Neuronal stem cell (in vitro differentiated cells): ENCODE measurements around the gene VOPP1.

Experiments used
- DNase-seq: peaks from one replicate; pipeline ENCODE4 v3.0.0-alpha.2; 2013; ENCODE audit warnings: low spot score
- H2AFZ ChIP-seq: one replicate; pipeline ENCODE4 v1.6.1; 2013; ENCODE audit warnings: mild to moderate bottlenecking, low read length, inconsistent platforms
- H2AK5ac ChIP-seq: 2 replicates; pipeline ENCODE4 v1.6.1; 2013; ENCODE audit warnings: low read depth, mild to moderate bottlenecking, inconsistent platforms, low read length, moderate library complexity, mixed read lengths
- H2BK120ac ChIP-seq: 2 replicates; pipeline ENCODE4 v1.6.1; 2013; ENCODE audit warnings: low read depth, mild to moderate bottlenecking, inconsistent platforms, low read length, moderate library complexity, mixed read lengths
- H2BK12ac ChIP-seq: one replicate; pipeline ENCODE4 v1.6.1; 2013; ENCODE audit warnings: low read length, inconsistent platforms
- H2BK15ac ChIP-seq: 2 replicates; pipeline ENCODE4 v1.6.1; 2013; ENCODE audit warnings: mild to moderate bottlenecking, low read length, inconsistent platforms, mixed read lengths
- H2BK5ac ChIP-seq: one replicate; pipeline ENCODE4 v1.6.1; 2013; ENCODE audit warnings: inconsistent platforms, mild to moderate bottlenecking, low read length, moderate library complexity
- H3K14ac ChIP-seq: one replicate; pipeline ENCODE4 v1.6.1; 2013; ENCODE audit warnings: low read length, inconsistent platforms
- H3K18ac ChIP-seq: 2 replicates; pipeline ENCODE4 v1.6.1; 2013; ENCODE audit warnings: low read length, inconsistent platforms
- H3K23ac ChIP-seq: 2 replicates; pipeline ENCODE4 v1.6.1; 2013; ENCODE audit warnings: low read depth, mild to moderate bottlenecking, mixed read lengths, low read length, inconsistent platforms; ENCODE audit not compliant: poor library complexity
- H3K27ac ChIP-seq: replicated peaks from 3 replicates; pipeline ENCODE4 v1.5.1; 2013; ENCODE audit warnings: low read length, inconsistent platforms
- H3K27me3 ChIP-seq, 3 experiments: 2 replicates each; pipeline ENCODE4 v1.6.1; 2013; ENCODE audit warnings: low read length in 3 of 3, mild to moderate bottlenecking in 2 of 3, inconsistent platforms in 1 of 3, low read depth in 1 of 3, mixed read lengths in 1 of 3, moderate library complexity in 1 of 3; ENCODE audit not compliant: control insufficient read depth in 3 of 3, insufficient read depth in 3 of 3
- H3K36me3 ChIP-seq, 2 donors: replicated peaks in 1 of 2; 2 replicates each; pipeline ENCODE4 v1.6.1; 2013; ENCODE audit warnings: low read length in 2 of 2; ENCODE audit not compliant: control insufficient read depth in 2 of 2, insufficient read depth in 2 of 2
- H3K4ac ChIP-seq: 2 replicates; pipeline ENCODE4 v1.6.1; 2013; ENCODE audit warnings: inconsistent platforms, mild to moderate bottlenecking, low read length, moderate library complexity
- H3K4me1 ChIP-seq, 2 donors: 1 replicate in 1 of 2; 2 replicates in 1 of 2; pipeline ENCODE4 v1.6.1; 2013; ENCODE audit warnings: low read length in 2 of 2, low read depth in 1 of 2; ENCODE audit not compliant: control insufficient read depth in 2 of 2, insufficient read depth in 1 of 2
- H3K4me2 ChIP-seq: one replicate; pipeline ENCODE4 v1.6.1; 2013; ENCODE audit warnings: mild to moderate bottlenecking, low read length, inconsistent platforms; ENCODE audit not compliant: insufficient read depth, poor library complexity, severe bottlenecking
- H3K4me3 ChIP-seq, 2 donors: 2 replicates each; pipeline ENCODE4 v1.5.1; 2013; ENCODE audit warnings: low read length in 2 of 2, mild to moderate bottlenecking in 2 of 2, inconsistent platforms in 1 of 2, moderate library complexity in 1 of 2
- H3K79me1 ChIP-seq: one replicate; pipeline ENCODE4 v1.6.1; 2013; ENCODE audit warnings: low read depth, mild to moderate bottlenecking, inconsistent platforms, low read length, moderate library complexity
- H3K9ac ChIP-seq: one replicate; pipeline ENCODE4 v1.6.1; 2013; ENCODE audit warnings: mild to moderate bottlenecking, low read depth, low read length, inconsistent platforms; ENCODE audit not compliant: poor library complexity
- H3K9me3 ChIP-seq, 2 donors: replicated peaks in 1 of 2; 2 replicates each; pipeline versions ENCODE3 to v1.6.1; 2013; ENCODE audit warnings: low read length in 2 of 2, mild to moderate bottlenecking in 2 of 2, inconsistent platforms in 1 of 2, low read depth in 1 of 2, mixed read lengths in 1 of 2, moderate library complexity in 1 of 2; ENCODE audit not compliant: control insufficient read depth in 2 of 2, insufficient read depth in 1 of 2
- H4K8ac ChIP-seq: one replicate; pipeline ENCODE4 v1.6.1; 2013; ENCODE audit warnings: low read depth, mild to moderate bottlenecking, inconsistent platforms, low read length, moderate library complexity
- H4K91ac ChIP-seq: one replicate; pipeline ENCODE4 v1.6.1; 2013; ENCODE audit warnings: low read length, low read depth, mild to moderate bottlenecking, inconsistent platforms; ENCODE audit not compliant: poor library complexity
- WGBS, 2 donors: extraction: QIAGEN DNeasy Blood & Tissue Kit; methylation state at CpG; one replicate each; pipeline ENCODE4 v1.1.7; 2013; ENCODE audit warnings: missing lambda C conversion rate in 2 of 2, mixed read lengths in 1 of 2; ENCODE audit not compliant: insufficient read length in 2 of 2, insufficient replicate concordance in 1 of 2; ENCODE audit errors: extremely low coverage in 2 of 2; 5-methylcytosine and 5-hydroxymethylcytosine counted together

The VOPP1 gene

DNA sequence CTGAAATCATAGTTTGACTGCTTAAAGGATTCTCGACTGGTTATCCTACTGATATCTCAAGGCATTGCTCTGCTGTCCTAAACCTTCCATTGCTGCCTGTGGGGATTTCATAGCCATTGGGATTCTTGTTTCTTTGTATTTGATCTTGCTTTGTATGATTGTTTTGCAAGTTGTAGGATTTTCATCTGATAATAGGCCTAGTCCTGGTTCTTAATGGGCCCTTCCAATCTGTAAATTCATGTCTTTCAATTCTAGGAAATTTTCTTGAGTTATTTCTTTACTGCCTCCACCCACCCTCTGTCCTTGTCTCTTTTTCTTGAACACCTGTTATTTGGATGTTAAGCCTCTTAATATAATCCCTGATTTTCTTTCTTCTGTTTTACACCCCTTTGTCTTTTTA lies 134.9 kb downstream of the VOPP1 start:
- WGBS, 2 donors, result no CpG with 5 or more reads among the region's 1 CpG
- H3K23ac ChIP-seq, result no peak overlapping the region

DNA sequence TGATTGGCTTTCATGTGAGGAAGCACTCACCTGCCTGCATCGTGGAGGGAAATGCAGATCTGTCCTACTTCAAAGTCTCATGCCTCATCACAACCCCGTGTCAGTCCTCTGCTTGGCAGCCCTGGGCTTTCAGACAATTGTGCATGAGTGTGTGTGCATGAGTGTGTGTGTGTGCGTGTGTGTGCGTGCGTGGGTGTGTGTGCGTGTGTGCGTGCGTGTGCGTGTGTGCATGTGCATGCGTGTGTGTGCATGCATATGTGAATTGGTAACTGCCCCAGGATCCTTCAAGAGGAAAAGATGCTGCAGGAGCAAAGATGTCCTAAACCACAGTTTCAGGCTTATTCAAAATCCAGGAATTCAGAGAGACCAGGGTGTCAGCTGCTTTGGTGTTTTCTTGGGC lies 135.8 kb downstream of the VOPP1 start:
- WGBS, 2 donors, result no CpG with 5 or more reads among the region's 10 CpGs
- H3K18ac ChIP-seq, result no peak overlapping the region

More for the DNA sequence above, 134.9 kb downstream of the VOPP1 start:
- no peak overlapping the region for H3K27ac ChIP-seq
- no peaks in the 10 kb centered on the region for H3K9me3 ChIP-seq
- no peak overlapping the region for H2BK12ac ChIP-seq
- H3K9ac ChIP-seq, result no peak overlapping the region
- no peak overlapping the region for H4K91ac ChIP-seq
- H3K4ac ChIP-seq, result no peak overlapping the region
- H3K14ac ChIP-seq, result no peak overlapping the region
- DNase-seq, result no peak
- H2BK5ac ChIP-seq, result no peak overlapping the region
- H3K4me2 ChIP-seq, result no peak overlapping the region
- no peak overlapping the region for H2AFZ ChIP-seq
- H3K4me1 ChIP-seq, result peaks cover 10 to 12% of the 10 kb centered on the region in 2 donors
- no peak overlapping the region for H2BK120ac ChIP-seq
- no peaks in the 10 kb centered on the region for H3K27me3 ChIP-seq
- H2AK5ac ChIP-seq, result no peak overlapping the region
- H3K18ac ChIP-seq, result no peak overlapping the region
- peaks cover 0 to 2% of the 10 kb centered on the region in 2 donors for H3K36me3 ChIP-seq
- H3K79me1 ChIP-seq, result no peaks in the 10 kb centered on the region
- no peak overlapping the region for H3K4me3 ChIP-seq
- H4K8ac ChIP-seq, result no peak overlapping the region
- no peak overlapping the region for H2BK15ac ChIP-seq

DNA sequence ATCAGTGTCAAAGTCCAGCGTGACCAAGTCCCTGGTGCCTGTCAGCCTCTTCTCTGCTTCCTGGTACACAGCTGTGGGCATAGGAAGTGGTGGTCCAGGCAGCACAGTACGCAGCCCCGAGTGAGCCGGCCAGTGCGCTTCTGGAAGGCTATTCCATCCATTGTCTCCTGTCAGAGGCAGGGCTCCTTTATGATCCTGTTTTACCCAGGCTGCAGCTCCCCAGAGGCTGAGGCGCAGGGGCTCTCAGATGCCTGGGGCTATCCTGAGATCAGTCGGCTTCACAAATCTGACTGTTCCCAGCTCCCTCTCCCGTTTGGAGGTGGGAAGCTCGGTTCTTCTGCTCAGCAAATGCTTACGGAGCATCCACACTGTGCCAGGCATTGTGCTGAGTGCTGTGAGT lies 136.8 kb downstream of the VOPP1 start:
- Histone ChIP-seq H3K4me3 (no peak overlapping the region), H3K4me2 (no peak overlapping the region), H3K9me3 (no peaks in the 10 kb centered on the region), H3K18ac (no peak overlapping the region), H3K27me3 (no peaks in the 10 kb centered on the region), H3K36me3 (peaks cover 0 to 12% of the 10 kb centered on the region in 2 donors), H2BK12ac (no peak overlapping the region), H3K23ac (no peak overlapping the region), H3K9ac (no peak overlapping the region), H4K8ac (no peak overlapping the region), H2BK15ac (no peak overlapping the region), H2BK120ac (no peak overlapping the region), H2AK5ac (no peak overlapping the region), H4K91ac (no peak overlapping the region), H3K79me1 (no peaks in the 10 kb centered on the region), H2AFZ (no peak overlapping the region), H3K27ac (no peak overlapping the region), H3K14ac (no peak overlapping the region), H2BK5ac (no peak overlapping the region), H3K4ac (no peak overlapping the region), H3K4me1 (peaks cover 10 to 12% of the 10 kb centered on the region in 2 donors)
- DNase-seq, result no peak
- WGBS, 2 donors, result no CpG with 5 or more reads among the region's 10 CpGs

More for the DNA sequence above, 135.8 kb downstream of the VOPP1 start:
- peaks cover 10 to 12% of the 10 kb centered on the region in 2 donors for H3K4me1 ChIP-seq
- H3K27me3 ChIP-seq, result no peaks in the 10 kb centered on the region
- H3K27ac ChIP-seq, result no peak overlapping the region
- no peak overlapping the region for H2AFZ ChIP-seq
- peaks cover 0 to 6% of the 10 kb centered on the region in 2 donors for H3K36me3 ChIP-seq
- no peaks in the 10 kb centered on the region for H3K79me1 ChIP-seq
- H3K4ac ChIP-seq, result no peak overlapping the region
- H2AK5ac ChIP-seq, result no peak overlapping the region
- H3K14ac ChIP-seq, result no peak overlapping the region
- H3K9me3 ChIP-seq, result no peaks in the 10 kb centered on the region
- H4K91ac ChIP-seq, result peak overlapping the region; percentile 5
- H4K8ac ChIP-seq, result no peak overlapping the region
- H2BK12ac ChIP-seq, result no peak overlapping the region
- no peak overlapping the region for H2BK15ac ChIP-seq
- H3K4me3 ChIP-seq, result no peak overlapping the region
- H2BK5ac ChIP-seq, result no peak overlapping the region
- H3K9ac ChIP-seq, result no peak overlapping the region
- DNase-seq, result no peak
- peak overlapping the region; percentile 56 for H3K23ac ChIP-seq
- H2BK120ac ChIP-seq, result no peak overlapping the region
- no peak overlapping the region for H3K4me2 ChIP-seq

DNA sequence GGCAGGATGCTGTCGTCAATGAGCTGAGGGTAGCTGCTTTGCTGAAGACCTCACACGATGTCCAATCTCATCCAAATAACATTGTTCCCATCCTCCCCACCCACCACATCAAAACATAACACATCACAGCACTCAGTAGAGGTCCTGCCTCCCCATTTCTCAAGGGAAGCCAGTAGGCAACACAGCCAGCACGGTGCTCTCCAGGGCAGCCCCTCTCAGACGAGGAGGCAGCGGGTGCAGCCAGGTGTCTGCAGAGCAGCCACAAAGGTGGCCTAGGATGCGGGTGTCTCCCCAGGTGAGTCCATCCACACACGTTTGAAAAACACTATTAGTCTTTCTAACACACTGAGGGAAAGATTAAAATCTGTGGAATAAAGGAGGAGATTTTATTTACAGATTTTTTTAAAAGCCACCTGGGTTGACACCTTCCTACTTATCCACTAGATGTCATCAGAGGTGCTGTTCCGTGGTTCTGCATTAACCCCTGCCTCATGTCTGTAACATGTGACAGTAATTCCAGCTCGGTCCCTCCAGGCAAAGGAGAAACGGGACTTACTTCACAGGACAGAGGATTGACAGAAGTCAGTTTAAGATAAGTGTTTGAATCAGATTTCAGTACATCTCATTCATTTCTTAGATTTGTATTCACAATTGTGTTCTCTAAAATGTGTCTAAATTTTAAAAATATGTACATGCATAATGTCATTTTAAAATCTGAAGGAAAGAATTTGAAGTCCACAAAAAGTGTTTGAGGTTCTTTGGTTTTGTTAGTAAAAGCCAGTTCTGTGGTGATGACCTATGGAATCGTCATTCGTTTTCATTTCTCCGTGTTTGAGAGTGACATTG lies 139.1 kb downstream of the VOPP1 start:
- Histone ChIP-seq H2BK15ac (no peak overlapping the region), H3K4ac (no peak overlapping the region), H3K18ac (no peak overlapping the region), H3K36me3 (peaks cover 0 to 15% of the 10 kb centered on the region in 2 donors), H3K4me2 (no peak overlapping the region), H2BK5ac (no peak overlapping the region), H2BK12ac (no peak overlapping the region), H3K79me1 (no peaks in the 10 kb centered on the region), H4K91ac (no peak overlapping the region), H3K4me1 (no peaks in the 10 kb centered on the region), H3K27me3 (no peaks in the 10 kb centered on the region), H2BK120ac (no peak overlapping the region), H2AK5ac (no peak overlapping the region), H4K8ac (no peak overlapping the region), H3K27ac (no peak overlapping the region), H3K9me3 (no peaks in the 10 kb centered on the region), H3K9ac (no peak overlapping the region), H2AFZ (no peak overlapping the region), H3K14ac (no peak overlapping the region), H3K23ac (no peak overlapping the region), H3K4me3 (peak overlapping the region in 1 of 2 donors; percentile 1)
- no CpG with 5 or more reads among the region's 13 CpGs for whole genome bisulfite sequencing, 2 donors
- no peak for DNase-seq
